DMS153 treated with DMSO at 0.1 percent for 48 hours (cell line): ENCODE data around the gene PIRT.

Experiments used
- DNase-seq: peaks from one replicate; lab custom pipeline; 2025; ENCODE audit not compliant: unreplicated experiment; lab: John Stamatoyannopoulos, UW

Gene PIRT

DNA sequence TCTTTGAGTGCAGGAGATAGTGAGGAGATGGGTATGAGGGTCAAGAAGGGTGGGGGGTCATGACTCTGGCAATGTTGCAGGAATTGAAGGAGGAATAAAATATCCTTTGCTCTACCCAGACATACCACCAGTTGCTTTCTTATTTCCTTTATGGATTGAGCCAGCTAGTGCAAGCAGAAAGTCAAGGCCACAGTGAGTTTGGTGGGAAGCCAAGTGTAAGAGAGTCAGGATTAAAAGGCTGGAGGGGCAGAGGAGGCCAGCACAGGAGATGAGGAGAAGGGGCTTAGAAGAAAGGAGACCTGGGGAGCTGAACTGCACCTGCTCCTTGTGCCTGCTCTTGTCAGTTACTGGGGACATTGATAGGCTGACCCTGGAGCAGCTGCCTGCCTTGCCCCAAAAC lies 16.1 kb downstream of the PIRT start:
- no peak for DNase-seq

DNA sequence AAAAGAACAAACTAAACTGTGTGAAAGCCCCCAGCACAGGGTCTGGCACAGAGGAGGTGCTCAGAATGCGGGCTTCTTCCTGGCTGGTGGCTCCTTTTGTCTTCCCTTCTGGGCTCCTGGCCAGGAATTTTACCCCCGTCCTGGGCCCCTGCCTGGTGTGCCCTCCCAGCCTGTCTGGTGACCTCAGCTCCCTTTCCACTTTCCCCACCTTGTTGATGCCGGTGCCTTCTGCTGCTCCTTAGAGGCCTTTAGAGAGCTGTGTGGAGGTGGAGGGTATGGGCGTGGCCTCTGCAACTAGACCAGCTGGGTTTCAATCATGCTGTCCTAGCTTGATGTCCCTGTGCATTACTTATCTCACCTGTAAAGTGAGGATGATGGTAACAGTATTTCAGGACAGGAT lies 16.8 kb downstream of the PIRT start:
- no peak for DNase-seq

DNA sequence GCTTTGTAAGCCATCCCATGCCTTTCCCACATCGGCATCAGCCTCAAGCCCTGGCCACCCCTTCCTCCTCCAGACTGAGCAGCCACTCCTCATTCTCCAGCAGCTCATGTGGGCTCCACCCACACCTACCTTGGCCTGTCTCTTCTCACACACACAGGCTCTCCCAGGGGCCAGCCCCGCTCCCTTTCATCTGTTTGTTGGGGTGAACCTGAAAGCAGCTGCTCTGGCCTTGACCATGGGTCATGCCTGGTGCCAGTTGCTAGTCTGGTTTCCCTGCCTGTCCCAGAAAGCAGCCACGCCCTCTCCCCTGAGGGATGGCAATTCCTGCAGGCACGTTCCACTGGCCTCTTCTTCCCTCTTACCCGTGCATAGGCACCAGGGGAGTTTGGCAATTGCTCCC lies 22.6 kb downstream of the PIRT start:
- DNase-seq: no peak

DNA sequence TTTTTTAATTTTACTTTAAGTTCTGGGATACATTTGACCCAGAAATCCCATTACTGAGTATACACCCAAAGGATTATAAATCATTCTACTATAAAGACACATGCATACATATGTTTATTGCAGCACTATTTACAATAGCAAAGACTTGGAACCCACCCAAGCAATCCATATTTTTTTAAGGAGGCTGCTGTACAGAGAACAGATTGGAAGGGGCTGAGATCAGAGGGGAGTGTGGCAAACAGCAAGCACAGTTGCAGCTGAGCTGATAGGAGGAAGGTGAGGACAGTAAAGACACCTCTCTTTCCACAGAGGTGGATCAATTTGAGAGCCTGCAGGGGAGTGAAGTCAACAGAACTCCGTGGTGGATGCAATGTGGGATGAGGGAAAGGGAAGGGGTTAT lies 23.8 kb downstream of the PIRT start:
- no peak for DNase-seq

DNA sequence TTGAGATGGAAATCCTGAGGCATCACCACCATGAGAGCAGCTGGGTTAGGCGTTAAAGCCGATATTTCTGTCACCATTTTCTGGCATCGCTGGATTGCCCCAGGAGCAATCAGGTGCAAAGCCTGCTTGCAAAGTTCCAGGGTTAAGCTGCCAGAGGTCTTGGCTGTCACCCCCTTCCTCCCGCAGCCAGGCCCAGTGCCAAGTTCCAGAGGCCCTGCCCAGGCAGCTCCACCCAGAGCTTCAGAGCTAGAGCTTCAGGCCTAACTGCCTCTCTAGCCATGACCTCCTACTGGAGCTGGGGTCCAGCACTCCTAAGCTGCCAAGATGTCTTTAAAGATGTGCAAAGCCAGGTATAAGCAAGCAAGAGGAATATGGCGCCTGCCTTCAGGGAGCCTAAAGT lies 25.2 kb downstream of the PIRT start:
- DNase-seq: no peak

DNA sequence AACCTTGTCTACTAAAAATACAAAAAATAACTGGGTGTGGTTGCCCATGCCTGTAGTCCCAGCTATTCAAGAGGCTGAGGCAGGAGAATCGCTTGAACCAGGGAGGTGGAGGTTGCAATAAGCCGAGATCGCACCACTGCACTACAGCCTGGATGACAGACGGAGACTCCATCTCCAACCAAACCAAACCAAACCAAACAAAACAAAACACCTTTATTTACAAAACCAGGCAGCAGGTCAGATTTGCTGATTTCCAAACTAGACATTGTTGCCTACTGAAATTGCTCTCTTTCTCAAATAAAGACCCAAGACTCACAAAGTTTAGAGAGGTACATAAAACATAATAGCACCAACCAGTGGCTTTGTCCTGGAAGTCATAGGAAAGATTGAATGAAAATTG lies 28.3 kb downstream of the PIRT start:
- DNase-seq: no peak

DNA sequence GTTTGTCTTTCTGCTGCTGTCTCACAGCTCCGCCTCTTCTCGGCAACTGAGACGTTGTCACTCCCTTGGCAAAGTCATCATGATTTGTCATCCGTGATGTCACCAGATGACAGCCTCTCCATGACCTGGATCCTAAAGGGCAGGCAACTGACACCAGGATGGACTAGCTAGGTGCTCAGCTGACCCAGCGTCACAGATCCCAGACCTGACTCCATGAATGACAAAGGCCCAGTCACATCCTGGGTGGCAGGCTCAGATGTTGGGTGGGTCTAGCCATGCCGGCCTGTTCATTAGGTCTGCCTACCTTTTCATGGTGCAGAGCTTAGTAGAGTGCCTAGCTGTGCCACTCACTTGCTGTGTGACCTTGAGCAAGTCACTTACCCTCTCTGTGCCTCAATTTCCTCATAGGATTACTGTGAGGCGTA lies 30.2 kb downstream of the PIRT start:
- DNase-seq: no peak

DNA sequence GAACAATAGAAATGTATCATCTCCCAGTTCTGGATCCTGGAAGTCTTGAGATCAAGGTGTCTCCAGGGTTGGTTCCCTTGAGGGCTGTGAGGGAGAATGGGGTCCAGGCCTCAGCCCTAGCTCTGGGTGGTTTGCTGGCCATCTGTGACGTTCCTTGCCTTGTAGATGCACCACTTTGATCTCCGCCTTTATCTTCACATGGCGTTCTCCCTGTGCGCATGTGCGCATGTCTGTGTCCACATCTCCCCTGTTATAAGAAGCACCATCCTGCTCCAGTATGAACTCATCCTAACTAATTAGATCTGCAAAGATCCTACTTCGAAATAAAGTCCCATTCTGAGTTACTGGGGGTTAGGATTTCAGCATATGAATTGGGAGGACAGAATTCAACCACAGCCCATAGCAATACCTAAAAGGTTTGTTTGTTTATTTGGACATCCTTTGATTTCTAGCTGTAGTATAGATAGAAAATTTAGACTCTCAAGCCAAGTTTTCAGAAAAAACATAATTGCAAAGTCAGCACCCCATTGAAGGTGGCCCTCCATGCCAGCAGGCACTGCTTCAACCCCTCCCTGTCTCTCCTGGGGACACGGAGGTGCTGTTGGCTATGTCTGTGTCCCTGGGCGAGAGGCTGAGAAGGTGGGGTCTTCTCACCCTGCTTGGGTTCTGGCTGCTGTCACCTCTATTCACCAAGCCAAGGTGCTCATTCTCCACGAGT lies 31.2 kb downstream of the PIRT start:
- no peak for DNase-seq

DNA sequence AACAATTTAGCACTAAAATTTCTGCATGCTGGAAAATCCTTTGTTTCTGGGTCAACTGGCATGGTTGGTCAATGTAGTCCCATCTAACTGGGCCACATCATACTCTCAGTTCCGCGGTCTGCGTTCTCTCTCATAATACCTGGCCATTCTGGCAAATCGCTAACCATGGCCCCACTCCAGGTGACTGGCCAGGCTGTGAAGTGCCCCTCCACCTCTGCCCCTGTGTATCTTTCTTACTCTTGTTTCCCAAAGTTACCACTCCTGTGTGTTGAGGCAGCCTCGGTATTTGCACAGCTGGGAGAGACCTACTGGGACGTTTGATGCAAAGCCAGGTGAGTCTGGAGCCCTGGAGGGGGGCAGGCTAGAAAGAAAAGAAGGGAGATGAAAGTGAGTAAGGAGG lies 32.0 kb downstream of the PIRT start:
- DNase-seq: no peak

DNA sequence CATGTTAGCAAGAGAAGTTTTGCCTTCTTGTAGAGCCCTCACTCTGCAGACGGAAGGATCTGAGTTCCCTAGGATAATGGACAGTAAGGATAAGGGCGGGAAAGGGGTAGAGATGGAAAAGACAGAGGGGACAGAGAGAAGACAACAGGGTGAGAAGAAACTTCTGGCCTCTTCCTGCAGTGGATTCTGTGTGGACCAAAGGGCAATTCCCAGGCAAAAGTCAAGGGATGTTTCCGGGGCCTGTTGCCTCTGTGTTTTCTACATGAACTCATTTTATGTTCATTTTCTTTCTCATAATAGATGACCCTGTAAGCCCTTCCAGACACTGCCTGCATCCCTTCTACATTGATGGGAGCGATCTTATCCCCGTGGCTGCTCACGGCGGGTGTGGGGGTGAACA lies 33.3 kb downstream of the PIRT start:
- DNase-seq: no peak

DNA sequence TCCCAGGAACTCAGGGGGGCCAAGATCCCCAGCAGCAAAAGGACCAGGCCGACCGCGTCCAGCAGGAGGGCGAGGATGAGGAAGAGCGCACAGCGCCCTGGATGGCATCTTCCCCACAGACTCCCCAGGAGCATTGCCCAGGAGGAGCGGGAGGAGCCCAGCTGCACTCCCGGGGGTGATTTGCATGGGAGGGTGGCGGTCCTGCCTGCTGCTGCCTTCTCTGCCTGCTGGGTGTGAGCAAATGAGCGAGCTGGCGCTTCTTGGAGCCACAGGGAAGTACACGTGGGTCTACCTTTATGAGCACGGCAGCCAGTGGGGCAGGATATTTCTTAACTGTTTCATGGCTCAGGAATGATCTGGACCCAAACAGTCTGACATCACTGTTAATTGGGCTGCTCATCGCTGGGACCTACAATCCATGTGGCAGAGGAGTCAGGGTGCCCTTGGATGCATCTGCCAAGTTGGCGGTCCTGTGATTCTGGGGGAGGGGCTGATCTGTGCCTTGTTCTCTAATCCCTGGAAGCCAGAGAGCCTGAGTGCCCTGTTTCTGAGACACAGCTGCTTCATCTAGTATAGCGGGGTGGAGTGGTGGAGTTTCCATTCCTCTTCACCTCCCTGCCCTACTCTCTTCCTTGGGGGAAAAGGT lies 33.9 kb downstream of the PIRT start, which contains the start of gene TMEM238L:
TSS of gene TMEM238L (minus strand) at position 270 of the 646 bp plus-strand sequence. CDS start at position 134, 136 bp downstream.
- no peak for DNase-seq

DNA sequence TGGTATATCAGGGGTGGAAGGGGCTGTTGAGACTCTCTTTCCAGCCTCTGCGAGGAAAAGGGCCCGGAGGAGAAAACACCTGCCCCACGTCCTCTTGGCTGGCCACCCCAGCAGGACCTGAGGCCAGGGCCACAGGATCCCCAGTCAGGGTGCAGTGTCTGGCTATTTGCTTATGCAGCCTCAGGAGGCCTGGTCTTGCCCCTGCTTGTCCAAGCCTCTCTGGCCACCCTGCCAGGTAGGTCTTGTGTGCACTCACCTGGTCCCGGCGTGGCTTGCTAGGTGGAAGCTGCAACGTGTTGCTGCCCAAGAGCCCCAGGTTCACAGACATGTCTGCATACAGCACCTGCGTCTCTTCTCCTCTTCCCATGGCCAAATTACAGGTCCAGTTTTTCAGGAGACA lies 34.5 kb downstream of the PIRT start:
- no peak for DNase-seq

DNA sequence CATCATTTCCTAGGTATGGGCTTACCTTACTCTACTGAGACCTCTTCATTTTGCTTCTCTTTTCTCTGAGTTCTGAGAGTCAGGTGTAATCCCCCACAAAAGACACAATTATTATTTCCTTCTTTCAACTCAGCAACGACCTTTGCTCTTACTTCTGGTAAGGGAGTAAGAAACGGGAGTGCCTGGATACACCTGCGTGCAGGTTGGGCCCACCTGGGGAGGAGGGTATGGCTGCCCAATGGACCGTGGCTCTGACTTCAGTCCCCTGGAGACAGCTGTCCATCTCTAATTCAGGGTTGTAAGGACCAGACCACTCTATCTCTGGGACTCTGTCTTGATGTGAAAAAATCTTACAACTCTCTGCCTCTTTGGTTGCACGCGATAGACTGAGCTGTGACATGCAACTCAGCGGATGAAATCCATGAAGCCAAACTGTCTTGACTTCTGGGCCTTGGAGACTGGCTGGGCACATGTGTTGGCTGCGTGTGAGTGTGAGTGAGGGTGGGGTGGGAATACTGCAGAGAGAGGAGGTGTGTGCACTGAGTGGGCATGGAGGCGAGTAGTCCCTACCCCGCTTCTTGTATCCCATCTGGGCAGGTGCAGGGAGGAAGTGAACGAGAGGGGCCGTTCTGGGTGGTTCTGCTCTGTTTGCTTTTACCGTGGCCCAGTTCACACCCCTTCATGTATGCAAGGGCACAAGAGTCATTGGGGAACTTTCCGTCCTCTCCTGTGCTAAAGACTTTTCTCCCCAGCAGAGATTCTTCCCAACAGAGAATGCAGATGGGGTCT lies 35.2 kb downstream of the PIRT start:
- DNase-seq: no peak

DNA sequence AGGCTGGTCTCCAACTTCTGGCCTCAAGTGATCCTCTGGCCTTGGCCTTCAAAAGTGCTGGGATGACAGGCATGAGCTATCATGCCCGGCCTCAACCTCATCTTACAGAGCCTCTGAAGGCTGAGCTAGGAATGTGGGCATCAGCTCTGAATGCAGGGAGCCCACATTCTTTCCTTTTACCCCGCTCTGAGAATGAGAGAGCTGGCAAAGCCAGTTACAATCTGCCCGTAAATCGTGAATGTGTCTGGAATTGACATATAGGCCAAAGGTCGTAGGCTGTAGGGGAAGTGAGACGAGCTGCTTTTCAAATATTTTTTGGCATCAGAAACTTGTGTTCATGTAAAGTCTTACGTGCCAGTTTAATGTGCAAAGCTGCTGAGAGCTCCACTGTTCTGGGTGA lies 38.5 kb downstream of the PIRT start:
- no peak for DNase-seq

DNA sequence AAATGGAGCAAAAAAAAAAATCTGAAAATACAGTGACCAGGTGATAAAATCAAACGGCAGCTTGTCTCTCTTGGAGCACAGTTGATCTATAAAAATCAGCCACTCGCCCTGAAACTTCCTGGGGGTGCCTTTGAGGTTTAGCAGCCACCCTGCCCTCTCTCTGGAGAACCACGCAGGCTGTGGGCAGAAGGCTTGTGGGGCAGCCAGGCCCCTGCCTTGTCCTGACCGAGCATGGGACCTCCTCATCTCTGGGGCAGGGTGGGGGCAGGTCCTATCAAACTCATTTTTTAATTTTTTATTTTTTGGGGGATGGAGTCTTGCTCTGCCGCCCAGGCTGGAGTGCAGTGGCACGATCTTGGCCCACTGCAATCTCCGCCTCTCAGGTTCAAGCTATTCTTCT lies 39.0 kb downstream of the PIRT start:
- DNase-seq: no peak

DNA sequence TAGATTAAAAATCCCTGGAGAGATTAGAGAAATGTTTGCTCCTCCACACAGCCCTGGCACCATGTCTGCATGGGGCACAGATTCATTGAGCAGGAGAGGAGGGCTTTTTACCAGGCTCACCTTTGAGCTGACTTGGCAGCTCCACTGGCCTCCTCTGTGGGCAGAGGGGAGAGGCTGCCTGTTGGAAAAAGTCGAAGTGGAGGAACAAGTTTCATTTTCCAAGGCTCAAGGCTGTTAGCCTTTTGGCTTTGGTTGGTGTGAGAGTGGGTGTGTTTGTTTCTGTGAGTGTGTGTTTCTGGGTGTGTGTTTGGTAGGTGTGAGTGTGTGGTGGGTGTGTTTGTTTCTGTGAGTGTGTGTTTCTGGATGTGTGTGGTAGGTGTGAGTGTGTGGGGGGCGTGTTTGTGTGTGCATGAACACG lies 39.5 kb downstream of the PIRT start:
- no peak for DNase-seq

DNA sequence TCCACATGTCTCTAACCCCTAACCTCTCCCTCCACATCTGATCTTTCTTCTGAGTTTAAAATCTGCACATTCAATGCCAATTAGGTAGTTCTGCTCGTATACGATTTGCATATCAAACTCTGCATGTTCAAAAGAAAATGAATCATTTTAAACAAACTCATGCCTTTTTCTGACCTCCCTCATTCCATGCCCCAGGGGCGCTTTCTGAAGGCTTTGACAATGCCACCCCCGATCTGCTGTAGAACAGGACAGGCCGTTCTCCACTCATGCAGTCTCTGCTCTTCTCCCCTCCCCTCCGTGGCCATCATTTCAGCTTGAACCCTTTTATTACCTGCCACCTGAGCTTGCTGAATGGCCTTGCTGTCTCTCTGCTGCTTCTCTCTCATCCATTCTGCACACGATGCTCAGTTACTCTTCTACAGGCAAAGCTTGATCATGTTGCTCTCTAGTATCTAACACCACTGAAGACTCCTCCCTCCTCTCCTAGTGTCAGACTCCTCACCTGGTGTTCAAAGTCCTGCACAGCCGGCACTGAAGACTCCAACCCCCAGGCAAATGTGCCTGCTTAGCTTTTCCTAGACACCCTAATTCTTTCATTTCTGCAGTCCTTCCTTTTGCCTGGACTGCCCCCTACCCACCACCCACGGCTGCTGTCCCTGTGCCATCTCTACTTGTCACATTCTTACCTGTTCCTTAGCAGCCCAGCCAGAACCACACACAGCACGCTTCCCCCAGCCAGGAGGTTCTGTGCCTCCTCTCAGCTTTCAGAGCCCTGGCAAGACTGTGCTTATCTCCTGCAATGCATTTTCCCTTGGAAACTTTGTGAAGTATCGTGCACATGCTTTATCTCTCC lies 40.2 kb downstream of the PIRT start:
- no peak for DNase-seq

DNA sequence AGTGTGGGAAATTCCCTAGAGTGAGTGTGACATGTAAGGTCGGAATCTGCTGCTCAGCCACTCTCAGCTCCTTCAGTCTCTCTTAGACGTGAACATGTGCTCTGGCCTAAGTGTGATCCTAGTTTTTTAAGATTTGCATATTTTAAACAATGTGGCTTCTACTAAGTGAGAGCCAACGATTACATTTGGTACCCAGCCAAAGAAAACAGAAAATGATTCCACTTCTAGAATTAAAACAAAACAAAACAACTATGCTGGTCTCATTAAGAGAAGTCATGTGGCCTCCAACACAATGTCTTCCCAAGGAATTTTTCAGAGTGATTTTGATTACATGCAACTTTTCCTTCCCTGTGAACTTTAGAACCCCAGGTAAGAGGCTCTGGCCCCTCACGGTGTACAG lies 44.1 kb downstream of the PIRT start:
- DNase-seq: no peak

DNA sequence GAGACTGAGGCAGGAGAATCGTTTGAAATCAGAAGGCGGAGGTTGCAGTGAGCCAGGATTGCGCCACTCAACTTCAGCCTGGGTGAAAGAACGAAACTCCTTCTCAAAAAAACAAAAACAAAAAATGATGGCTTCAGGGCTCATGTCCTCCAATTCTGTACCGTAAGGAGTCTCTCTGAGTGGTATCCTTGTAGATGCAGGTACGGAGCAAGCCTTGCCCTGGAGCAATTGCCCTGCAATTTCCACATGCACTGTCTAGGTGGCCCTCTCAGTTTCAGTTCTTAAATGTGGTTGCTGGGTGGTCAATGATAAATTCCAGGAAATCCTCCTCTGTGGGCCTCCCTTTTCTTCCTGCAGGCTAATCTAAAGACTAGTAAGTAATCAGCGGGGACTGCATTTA lies 44.6 kb downstream of the PIRT start:
- DNase-seq: no peak

DNA sequence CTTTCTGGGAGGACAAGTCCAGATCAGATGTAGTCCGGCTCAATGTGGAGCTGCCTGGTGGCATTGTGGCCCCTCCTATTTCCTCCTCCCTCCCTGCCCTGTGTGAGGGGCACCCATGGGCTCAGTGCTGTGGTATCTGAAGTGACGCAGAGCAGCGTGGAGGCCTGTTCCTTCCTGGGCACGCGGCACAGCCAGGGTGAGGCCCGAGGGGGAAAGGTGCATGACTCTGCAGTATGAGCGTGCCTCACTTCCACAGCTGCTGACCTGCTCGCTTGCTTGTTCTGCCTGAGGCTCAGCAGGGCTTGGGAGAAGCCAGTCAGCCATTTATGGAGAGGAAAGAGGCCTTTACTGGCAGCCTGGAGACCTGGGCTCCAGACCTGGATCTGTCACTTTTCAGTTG lies 45.7 kb downstream of the PIRT start:
- DNase-seq: no peak
